CD4-positive, alpha-beta T cell (primary cell): ENCODE measurements around the gene KIAA0232. TPM values are rescaled to one million over a fixed set of nuclear protein-coding genes. Genes with fewer than 3 reads are reported as not detected.

ENCODE experiments used
- ATAC-seq: fragments of 200-7000 bp; cut with Tn5 transposase; one replicate; pipeline ENCODE4 v1.10.0; 2022; ENCODE audit warnings: mild to moderate bottlenecking; ENCODE audit not compliant: poor library complexity
- CTCF ChIA-PET: fragments of 350-600 bp; sonication (Branson Sonifier 250); formaldehyde crosslinking; loops from one replicate; lab custom pipeline; 2021; ENCODE audit warnings: antibody characterized with exemption, inconsistent platforms; lab: Charles Lee
- POLR2A ChIA-PET: fragments of 350-600 bp; sonication (Branson Sonifier 250); formaldehyde crosslinking; loops from one replicate; lab custom pipeline; 2021; ENCODE audit warnings: antibody characterized with exemption, inconsistent platforms; lab: Charles Lee
- DNase-seq, 14 experiments: peaks; one replicate each; pipeline ENCODE4 v3.0.0-alpha.2; 2013 to 2020; ENCODE audit warnings: mixed read lengths in 2 of 14
- H3K27ac ChIP-seq, 2 donors: one replicate each; pipeline versions ENCODE4 v1.5.1 to v1.7.0; 2013; ENCODE audit warnings: low read length in 2 of 2, low read depth in 1 of 2, mild to moderate bottlenecking in 1 of 2
- H3K27me3 ChIP-seq, 2 experiments: 1 replicate in 1 of 2; 2 replicates in 1 of 2; pipeline versions ENCODE4 v1.6.1 to v1.7.0; 2013; ENCODE audit warnings: low read length in 2 of 2, control low read depth in 1 of 2, mild to moderate bottlenecking in 1 of 2, moderate library complexity in 1 of 2; ENCODE audit not compliant: insufficient read depth in 2 of 2, control insufficient read depth in 1 of 2
- H3K36me3 ChIP-seq: one replicate; pipeline ENCODE4 v1.6.1; 2013; ENCODE audit warnings: low read length, control low read depth; ENCODE audit not compliant: insufficient read depth
- H3K4me1 ChIP-seq: one replicate; pipeline ENCODE4 v1.6.1; 2013; ENCODE audit warnings: low read length, control low read depth; ENCODE audit not compliant: insufficient read depth
- H3K4me3 ChIP-seq: one replicate; pipeline ENCODE4 v1.5.1; 2013; ENCODE audit warnings: mild to moderate bottlenecking, low read length, moderate library complexity
- H3K9me3 ChIP-seq, 2 experiments: 1 replicate in 1 of 2; 2 replicates in 1 of 2; pipeline versions ENCODE4 v1.6.1 to v1.7.0; 2013; ENCODE audit warnings: low read length in 2 of 2, mild to moderate bottlenecking in 2 of 2, control low read depth in 1 of 2, moderate library complexity in 1 of 2; ENCODE audit not compliant: control insufficient read depth in 1 of 2, insufficient read depth in 1 of 2
- H3K27ac Mint-ChIP-seq: one replicate; pipeline ENCODE4 v1.8.0; 2020; ENCODE audit warnings: mixed read lengths
- H3K27me3 Mint-ChIP-seq: one replicate; pipeline ENCODE4 v1.8.0; 2021; ENCODE audit warnings: mixed read lengths
- H3K36me3 Mint-ChIP-seq: one replicate; pipeline ENCODE4 v1.8.0; 2021; ENCODE audit warnings: low read depth, mixed read lengths
- H3K4me1 Mint-ChIP-seq: one replicate; pipeline ENCODE4 v1.8.0; 2021; ENCODE audit warnings: low read depth, mixed read lengths
- H3K4me3 Mint-ChIP-seq: one replicate; pipeline ENCODE4 v1.8.0; 2020; ENCODE audit warnings: mild to moderate bottlenecking, mixed read lengths
- H3K9me3 Mint-ChIP-seq: one replicate; pipeline ENCODE4 v1.8.0; 2020; ENCODE audit warnings: mixed read lengths
- intact Hi-C, 2 experiments: fragments of 100-400 bp; cut with DNase I in 1 of 2; cut with micrococcal nuclease in 1 of 2; formaldehyde crosslinking; loops; one replicate each; pipeline versions ENCODE4 v1.15.1 to v1.9.0; 2023 to 2025; cut with DNase I, micrococcal nuclease
- total RNA-seq, 174 experiments: library from RNA in 2 of 174; stranded (reverse) in 2 of 174; gene quantifications; one replicate each; pipeline ENCODE4 v1.2.3 and lab custom pipeline; 2021 to 2026
- TF ChIP-seq, protein P1 (sequence below): fragments of 200-600 bp; IDR thresholded peaks from one replicate; pipeline ENCODE4 v1.8.0; 2022; ENCODE audit warnings: antibody characterized with exemption, mild to moderate bottlenecking

Gene KIAA0232
- total RNA-seq, 2 experiments from 2014 or later: 15.3 to 17.8 TPM

GRCh38 chr4:6920171-6920570 is 137.6 kb downstream of the KIAA0232 start:
- intact Hi-C loops: no loop called here
- POLR2A ChIA-PET: interaction anchor here (1.4 kb wide), 1 partner anchor 22 kb away, joined by 4 read pairs; no protein-coding TSS in a partner anchor
- CTCF ChIA-PET: no interaction called here
- no peaks in the 10 kb centered on the region for H3K27me3 ChIP-seq
- Mint-ChIP-seq H3K27me3 (no peaks in the 10 kb centered on the region), H3K27ac (peak overlapping the region; percentile 82), H3K9me3 (no peaks in the 10 kb centered on the region), H3K4me3 (peak overlapping the region; percentile 42), H3K4me1 (peaks cover 74% of the 10 kb centered on the region), H3K36me3 (peaks cover 26% of the 10 kb centered on the region)
- peaks cover 16% of the 10 kb centered on the region for H3K36me3 ChIP-seq
- ATAC-seq: no peak
- H3K27ac ChIP-seq: no peak overlapping the region
- TF ChIP-seq, protein P1, sequence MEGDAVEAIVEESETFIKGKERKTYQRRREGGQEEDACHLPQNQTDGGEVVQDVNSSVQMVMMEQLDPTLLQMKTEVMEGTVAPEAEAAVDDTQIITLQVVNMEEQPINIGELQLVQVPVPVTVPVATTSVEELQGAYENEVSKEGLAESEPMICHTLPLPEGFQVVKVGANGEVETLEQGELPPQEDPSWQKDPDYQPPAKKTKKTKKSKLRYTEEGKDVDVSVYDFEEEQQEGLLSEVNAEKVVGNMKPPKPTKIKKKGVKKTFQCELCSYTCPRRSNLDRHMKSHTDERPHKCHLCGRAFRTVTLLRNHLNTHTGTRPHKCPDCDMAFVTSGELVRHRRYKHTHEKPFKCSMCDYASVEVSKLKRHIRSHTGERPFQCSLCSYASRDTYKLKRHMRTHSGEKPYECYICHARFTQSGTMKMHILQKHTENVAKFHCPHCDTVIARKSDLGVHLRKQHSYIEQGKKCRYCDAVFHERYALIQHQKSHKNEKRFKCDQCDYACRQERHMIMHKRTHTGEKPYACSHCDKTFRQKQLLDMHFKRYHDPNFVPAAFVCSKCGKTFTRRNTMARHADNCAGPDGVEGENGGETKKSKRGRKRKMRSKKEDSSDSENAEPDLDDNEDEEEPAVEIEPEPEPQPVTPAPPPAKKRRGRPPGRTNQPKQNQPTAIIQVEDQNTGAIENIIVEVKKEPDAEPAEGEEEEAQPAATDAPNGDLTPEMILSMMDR: no peak
- no peaks in the 10 kb centered on the region for H3K9me3 ChIP-seq
- no peak overlapping the region for H3K4me3 ChIP-seq
- DNase-seq: no peak
- peaks cover 84% of the 10 kb centered on the region for H3K4me1 ChIP-seq

- H3K9me3 Mint-ChIP-seq: no peaks in the 10 kb centered on the region
- H3K27ac Mint-ChIP-seq: peak overlapping the region; percentile 51
- H3K36me3 Mint-ChIP-seq: peaks cover 44% of the 10 kb centered on the region
- TF ChIP-seq, protein P1: no peak
- Histone ChIP-seq H3K9me3 (no peaks in the 10 kb centered on the region), H3K4me3 (no peak overlapping the region), H3K4me1 (peaks cover 84% of the 10 kb centered on the region), H3K27ac (no peak overlapping the region), H3K36me3 (peaks cover 21% of the 10 kb centered on the region), H3K27me3 (no peaks in the 10 kb centered on the region)
- H3K27me3 Mint-ChIP-seq: no peaks in the 10 kb centered on the region
- no peak for DNase-seq
- no peak for ATAC-seq
- peaks cover 75% of the 10 kb centered on the region for H3K4me1 Mint-ChIP-seq
- no peak overlapping the region for H3K4me3 Mint-ChIP-seq
- ChIA-PET POLR2A (no interaction called here), CTCF (no interaction called here)
- intact Hi-C loops: no loop called here
These were observed 141.0 kb downstream of the KIAA0232 start for GRCh38 chr4:6923507-6923906.

DNA sequence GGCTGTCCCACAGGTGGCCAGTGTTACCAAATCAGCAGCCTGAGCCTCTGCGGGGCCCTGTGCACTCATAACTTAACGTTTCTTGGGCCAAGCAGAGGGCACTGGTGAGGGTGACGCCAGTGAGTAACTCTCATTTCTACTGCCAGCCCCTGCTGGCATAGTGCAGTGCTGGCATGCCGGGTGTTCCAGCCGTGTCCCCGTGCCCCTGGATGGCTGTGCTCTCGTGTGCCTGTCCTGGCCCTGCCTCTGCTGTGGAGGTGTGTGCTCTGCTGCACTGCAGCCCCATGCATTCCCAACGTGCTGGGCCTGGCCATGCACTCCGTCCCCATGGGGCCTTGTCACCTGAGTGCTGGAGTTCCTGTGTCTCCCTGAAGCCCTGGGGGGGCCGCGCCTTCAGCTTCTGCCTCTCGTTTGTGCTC is 141.8 kb downstream of the KIAA0232 start:
- DNase-seq: no peak
- CTCF ChIA-PET: no interaction called here
- TF ChIP-seq, protein P1: no peak
- peaks cover 84% of the 10 kb centered on the region for H3K4me1 ChIP-seq
- intact Hi-C loops: no loop called here
- Mint-ChIP-seq H3K9me3 (no peaks in the 10 kb centered on the region), H3K27me3 (no peaks in the 10 kb centered on the region), H3K36me3 (peaks cover 49% of the 10 kb centered on the region), H3K4me1 (peaks cover 77% of the 10 kb centered on the region), H3K4me3 (peak overlapping the region; percentile 18), H3K27ac (peak overlapping the region; percentile 51)
- no peak overlapping the region for H3K4me3 ChIP-seq
- POLR2A ChIA-PET: no interaction called here
- H3K27ac ChIP-seq: no peak overlapping the region
- H3K36me3 ChIP-seq: peaks cover 21% of the 10 kb centered on the region
- H3K9me3 ChIP-seq: no peaks in the 10 kb centered on the region
- H3K27me3 ChIP-seq: no peaks in the 10 kb centered on the region
- no peak for ATAC-seq
